ENCODE results near the gene ARID4B. TPM values are rescaled to one million over a fixed set of nuclear protein-coding genes. Genes with fewer than 3 reads are reported as not detected.

Gene ARID4B
- total and polyA plus RNA-seq, 2 of the 13 experiments (the other 11 are each of a cell fraction or from before 2014, with no cell fraction given) = 9.7 to 24.6 TPM

DNA sequence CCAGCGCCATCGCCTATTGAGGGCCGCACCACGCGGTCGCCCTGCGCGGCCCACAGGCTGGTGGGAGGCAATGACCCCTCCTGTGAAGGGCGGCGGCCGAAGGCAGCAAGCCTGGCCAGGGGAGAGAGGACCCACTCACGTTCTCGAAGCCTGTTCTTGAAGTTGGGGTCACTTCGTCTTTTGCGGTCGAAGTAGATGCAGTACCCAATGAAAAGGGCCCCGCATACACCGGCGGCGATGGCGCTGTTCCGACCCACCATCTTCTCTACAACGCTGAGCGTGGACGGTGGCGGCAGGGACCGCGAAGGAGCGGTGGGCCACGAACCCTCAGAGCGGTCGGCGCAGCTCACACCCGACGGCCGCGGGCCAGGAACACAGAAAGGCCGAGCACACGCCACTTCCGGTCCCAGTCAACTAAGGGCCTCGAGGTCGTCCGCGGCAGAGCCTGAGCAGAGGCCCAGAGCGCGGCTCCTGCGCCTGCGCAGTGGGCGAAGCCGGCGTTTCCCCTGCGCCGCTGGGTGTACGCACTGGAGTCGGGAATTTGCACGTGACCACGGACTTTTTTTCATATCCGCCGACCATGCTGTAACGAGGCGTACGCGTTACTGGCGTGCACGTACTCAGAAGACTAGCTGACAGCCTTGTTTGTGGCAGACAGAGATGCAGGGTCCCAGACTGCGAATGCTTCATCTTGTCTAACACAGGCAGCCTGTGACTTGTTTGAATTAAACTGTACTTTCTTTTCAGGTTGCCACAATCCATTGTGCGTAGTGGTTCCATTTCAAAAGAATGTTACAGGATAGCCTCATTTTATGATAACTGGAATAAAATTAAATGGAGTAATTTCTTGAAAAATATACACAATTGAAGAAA is 199.3 kb downstream of the ARID4B start, which contains the start of gene TOMM20 (continued):
- TF ChIP-seq, protein P1, sequence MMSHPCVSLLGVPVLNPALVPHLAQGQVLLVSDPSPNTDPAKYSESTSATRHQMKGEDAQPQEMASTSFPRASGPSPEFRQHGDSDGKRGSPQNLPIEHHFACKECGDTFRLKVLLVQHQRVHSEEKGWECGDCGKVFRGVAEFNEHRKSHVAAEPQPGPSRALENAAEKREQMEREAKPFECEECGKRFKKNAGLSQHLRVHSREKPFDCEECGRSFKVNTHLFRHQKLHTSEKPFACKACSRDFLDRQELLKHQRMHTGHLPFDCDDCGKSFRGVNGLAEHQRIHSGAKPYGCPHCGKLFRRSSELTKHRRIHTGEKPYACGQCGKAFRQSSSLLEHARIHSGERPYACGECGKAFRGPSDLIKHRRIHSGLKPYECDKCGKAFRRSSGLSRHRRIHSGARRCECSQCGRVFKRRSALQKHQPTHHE (CRISPR knock-in tag; IDR thresholded peaks at IDR 0.05; ENCODE audit: borderline replicate concordance) = peak; percentile 37; the same call in 1 of the 2 replicates
- TF ChIP-seq MEIS1 (CRISPR knock-in tag; IDR thresholded peaks at IDR 0.05; ENCODE audit: borderline replicate concordance) = no peak; the same call in 1 of the 2 replicates
- no peak for TF ChIP-seq RERE (CRISPR knock-in tag; IDR thresholded peaks at IDR 0.05; ENCODE audit: low read depth)
- peak; percentile 63 for TF ChIP-seq CCDC6 (CRISPR knock-in tag; IDR thresholded peaks at IDR 0.05)
- TF ChIP-seq ZNF605 (CRISPR knock-in tag; IDR thresholded peaks at IDR 0.05) = peak; percentile 93
- TF ChIP-seq, protein P2, sequence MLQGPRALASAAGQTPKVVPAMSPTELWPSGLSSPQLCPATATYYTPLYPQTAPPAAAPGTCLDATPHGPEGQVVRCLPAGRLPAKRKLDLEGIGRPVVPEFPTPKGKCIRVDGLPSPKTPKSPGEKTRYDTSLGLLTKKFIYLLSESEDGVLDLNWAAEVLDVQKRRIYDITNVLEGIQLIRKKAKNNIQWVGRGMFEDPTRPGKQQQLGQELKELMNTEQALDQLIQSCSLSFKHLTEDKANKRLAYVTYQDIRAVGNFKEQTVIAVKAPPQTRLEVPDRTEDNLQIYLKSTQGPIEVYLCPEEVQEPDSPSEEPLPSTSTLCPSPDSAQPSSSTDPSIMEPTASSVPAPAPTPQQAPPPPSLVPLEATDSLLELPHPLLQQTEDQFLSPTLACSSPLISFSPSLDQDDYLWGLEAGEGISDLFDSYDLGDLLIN (CRISPR knock-in tag; IDR thresholded peaks at IDR 0.05; ENCODE audit: borderline replicate concordance) = peak; percentile 87; the same call in 1 of the 2 replicates
- no peak for TF ChIP-seq EZH2 (conservative IDR thresholded peaks at IDR 0.05; ENCODE audit: low read depth, low read length)
- TF ChIP-seq ZC3H4 (CRISPR knock-in tag; IDR thresholded peaks at IDR 0.05; ENCODE audit: borderline replicate concordance) = no peak
- TF ChIP-seq, protein P3, sequence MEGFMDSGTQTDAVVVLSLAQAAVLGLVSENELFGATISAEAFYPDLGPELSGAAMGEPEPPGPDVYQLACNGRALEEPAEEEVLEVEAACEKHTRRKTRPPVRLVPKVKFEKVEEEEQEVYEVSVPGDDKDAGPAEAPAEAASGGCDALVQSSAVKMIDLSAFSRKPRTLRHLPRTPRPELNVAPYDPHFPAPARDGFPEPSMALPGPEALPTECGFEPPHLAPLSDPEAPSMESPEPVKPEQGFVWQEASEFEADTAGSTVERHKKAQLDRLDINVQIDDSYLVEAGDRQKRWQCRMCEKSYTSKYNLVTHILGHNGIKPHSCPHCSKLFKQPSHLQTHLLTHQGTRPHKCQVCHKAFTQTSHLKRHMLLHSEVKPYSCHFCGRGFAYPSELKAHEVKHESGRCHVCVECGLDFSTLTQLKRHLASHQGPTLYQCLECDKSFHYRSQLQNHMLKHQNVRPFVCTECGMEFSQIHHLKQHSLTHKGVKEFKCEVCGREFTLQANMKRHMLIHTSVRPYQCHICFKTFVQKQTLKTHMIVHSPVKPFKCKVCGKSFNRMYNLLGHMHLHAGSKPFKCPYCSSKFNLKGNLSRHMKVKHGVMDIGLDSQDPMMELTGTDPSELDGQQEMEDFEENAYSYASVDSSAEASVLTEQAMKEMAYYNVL (CRISPR knock-in tag; IDR thresholded peaks at IDR 0.05; ENCODE audit: borderline replicate concordance) = no peak
- TF ChIP-seq ZNF136 (CRISPR knock-in tag; IDR thresholded peaks at IDR 0.05; ENCODE audit: low read depth) = peak; percentile 77; the same call in 1 of the 2 replicates
- no peak for TF ChIP-seq JUN (CRISPR knock-in tag; IDR thresholded peaks at IDR 0.05)
- TF ChIP-seq ZNF879 (CRISPR knock-in tag; IDR thresholded peaks at IDR 0.05) = peak; percentile 87
- no peak for TF ChIP-seq TRAFD1 (CRISPR knock-in tag; IDR thresholded peaks at IDR 0.05; ENCODE audit: borderline replicate concordance)
- TF ChIP-seq KLF12 (CRISPR knock-in tag; IDR thresholded peaks at IDR 0.05; ENCODE audit: borderline replicate concordance) = no peak
- peak; percentile 82 for TF ChIP-seq ZNF292 (CRISPR knock-in tag; IDR thresholded peaks at IDR 0.05; ENCODE audit: borderline replicate concordance, low read depth)
- TF ChIP-seq POGZ (CRISPR knock-in tag; IDR thresholded peaks at IDR 0.05) = peak; percentile 79

Data from HepG2 (cell line).